A549 (cell line): ENCODE data around the gene MTHFD2. TPM values are rescaled to one million over a fixed set of nuclear protein-coding genes. Genes with fewer than 3 reads are reported as not detected.

Source experiments
- ATAC-seq, 2 experiments: fragments of 200-7000 bp in 1 of 2; fragments of >200 bp in 1 of 2; cut with Nextera tagmentation in 1 of 2; cut with Tn5 transposase in 1 of 2; 3 replicates each; pipeline versions ENCODE4 v1.8.0 to v1.9.1; 2018 to 2020; ENCODE audit warnings: mild to moderate bottlenecking in 1 of 2, moderate library complexity in 1 of 2
- CTCF ChIA-PET: fragments of 300-600 bp; sonication (Branson Sonifier 250); formaldehyde crosslinking; extraction: SDS; loops from one replicate; lab custom pipeline; 2021; ENCODE audit warnings: antibody characterized with exemption, inconsistent platforms; lab: Yijun Ruan, JAX
- POLR2A ChIA-PET: fragments of 350-600 bp; formaldehyde crosslinking; extraction: SDS; loops from one replicate; lab custom pipeline; 2021; ENCODE audit warnings: antibody characterized with exemption, inconsistent platforms; lab: Yijun Ruan, JAX
- DNase-seq, 2 experiments: peaks; one replicate each; pipeline versions ENCODE4 v3.0.0 to v3.0.0-alpha.2; 2011 to 2016; ENCODE audit warnings: low read depth in 1 of 2, low spot score in 1 of 2
- FAIRE-seq: peaks from 2 replicates; lab custom pipeline; 2011; peaks lifted over from hg19 to GRCh38; lab: Jason Lieb, UNC
- H3K27ac ChIP-seq, 2 experiments: fragments of >200 bp; sonication (Bioruptor Twin); formaldehyde crosslinking; 3 replicates each; pipeline ENCODE4 v1.5.1; 2016 to 2017
- H3K4me1 ChIP-seq: fragments of >200 bp; sonication (Bioruptor Twin); formaldehyde crosslinking; 3 replicates; pipeline ENCODE4 v1.6.1; 2016
- H3K4me2 ChIP-seq: fragments of >200 bp; sonication (Bioruptor Twin); formaldehyde crosslinking; 3 replicates; pipeline ENCODE4 v1.6.1; 2016
- H3K4me3 ChIP-seq: fragments of >200 bp; sonication (Bioruptor Twin); formaldehyde crosslinking; 3 replicates; pipeline ENCODE4 v1.5.1; 2016
- H3K9me3 ChIP-seq: fragments of >200 bp; sonication (Bioruptor Twin); formaldehyde crosslinking; 3 replicates; pipeline ENCODE4 v1.6.1; 2016
- CBX8 ChIP-seq: fragments of 200-600 bp; sonication (generic); IDR thresholded peaks from 2 replicates; pipeline ENCODE4 v1.6.1; 2016
- EHF ChIP-seq: fragments of 250-450 bp; sonication (Bioruptor Pico); IDR thresholded peaks from 2 replicates; pipeline ENCODE4 v1.5.0; 2020; ENCODE audit warnings: mild to moderate bottlenecking
- PHF8 ChIP-seq: fragments of 200-600 bp; sonication (generic); IDR thresholded peaks from 2 replicates; pipeline ENCODE4 v1.6.1; 2016; ENCODE audit warnings: low read depth, mild to moderate bottlenecking, antibody characterized with exemption, moderate library complexity, borderline replicate concordance
- POLR2AphosphoS2 ChIP-seq: conservative IDR thresholded peaks from 2 replicates; pipeline ENCODE4 v1.6.1; 2012; ENCODE audit warnings: low read length, improper control_type of control experiment, inconsistent platforms
- RAD21 ChIP-seq, 2 experiments: fragments of >200 bp in 1 of 2; sonication (Bioruptor Twin) in 1 of 2; formaldehyde crosslinking in 1 of 2; IDR thresholded peaks in 1 of 2; conservative IDR thresholded peaks in 1 of 2; 2 replicates in 1 of 2; 3 replicates in 1 of 2; pipeline ENCODE4 v1.6.1; 2012 to 2018; ENCODE audit warnings: inconsistent platforms in 1 of 2
- RNF2 ChIP-seq: fragments of 200-600 bp; sonication (generic); IDR thresholded peaks from 2 replicates; pipeline ENCODE4 v1.6.1; 2016; ENCODE audit warnings: low read depth, mild to moderate bottlenecking, antibody characterized with exemption, moderate library complexity, borderline replicate concordance
- SREBF2 ChIP-seq: fragments of 450-650 bp; IDR thresholded peaks from 2 replicates; pipeline ENCODE4 v1.6.1; 2014; ENCODE audit warnings: mild to moderate bottlenecking, moderate library complexity
- WGBS: methylation state at CpG from one replicate; pipeline ENCODE4 v1.1.6; 2017; ENCODE audit errors: missing lambda C conversion rate; 5-methylcytosine and 5-hydroxymethylcytosine counted together
- polyA plus RNA-seq, 4 experiments: library from polyadenylated mRNA; depleted of rRNA in 3 of 4; stranded (reverse); fragments of >200 nt; fragmentation: RNase III in 1 of 4; extraction: RNeasy Plus Mini Kit Qiagen cat#74134 plus additional on column Dnase treatment in 1 of 4; gene quantifications; 2 replicates in 3 of 4; 3 replicates in 1 of 4; pipeline ENCODE4 v1.2.3, GENCODE V29; 2011 to 2017
- TF ChIP-seq, protein P1 (sequence below): fragments of 250-450 bp; sonication (Bioruptor Pico); IDR thresholded peaks from 2 replicates; pipeline ENCODE4 v1.5.0; 2021; ENCODE audit warnings: mild to moderate bottlenecking, moderate library complexity, borderline replicate concordance
- TF ChIP-seq, protein P2 (sequence below): fragments of >200 bp; sonication (Bioruptor Twin); formaldehyde crosslinking; IDR thresholded peaks from 3 replicates; pipeline ENCODE4 v1.5.1; 2016
- TF ChIP-seq, protein P3 (sequence below): fragments of >200 bp; sonication (Bioruptor Twin); formaldehyde crosslinking; IDR thresholded peaks from 3 replicates; pipeline ENCODE4 v1.6.1; 2016
- TF ChIP-seq, protein P4 (sequence below): fragments of 200-600 bp; sonication (generic); IDR thresholded peaks from 2 replicates; pipeline ENCODE4 v1.6.1; 2016; ENCODE audit warnings: antibody characterized with exemption, mild to moderate bottlenecking, moderate library complexity
- TF ChIP-seq, protein P5 (sequence below): IDR thresholded peaks from 2 replicates; pipeline ENCODE4 v1.6.1; 2012; ENCODE audit warnings: low read depth, borderline replicate concordance

MTHFD2 gene
- polyA plus RNA-seq, 2 of the 4 experiments (the other 2 are of a cell fraction) = 149 to 608 TPM

DNA sequence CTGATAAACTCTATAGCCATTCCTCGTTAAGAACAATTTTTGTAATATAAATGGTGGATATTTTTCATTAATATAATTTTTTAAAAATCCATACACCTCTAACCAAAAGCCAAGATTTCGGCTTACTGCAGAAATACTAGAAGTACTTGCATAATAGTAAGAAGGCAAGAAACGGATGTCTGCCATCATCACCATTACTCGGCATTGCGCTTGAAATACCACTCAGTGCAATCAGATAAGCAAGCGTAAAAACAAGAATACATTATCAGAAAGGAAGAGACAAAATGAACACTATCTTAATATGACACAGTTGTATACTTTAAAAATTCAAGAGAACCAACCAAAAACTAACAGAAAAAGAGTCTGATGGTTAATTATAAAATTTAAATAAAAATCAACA is 35.5 kb upstream of the MTHFD2 start:
- WGBS = 94% methylated on average over 6 of the region's 6 CpGs
- FAIRE-seq = no peak
- ChIA-PET POLR2A (no interaction called here), CTCF (interaction anchor here (1.3 to 12.4 kb wide), 2 partner anchors 8 to 13 kb away, joined by 3 to 100 read pairs; partner anchors contain the start of gene BOLA3)
- Histone ChIP-seq H3K4me1 (no peaks in the 10 kb centered on the region), H3K9me3 (peaks cover 2% of the 10 kb centered on the region; the same call in 1 of the 3 replicates), H3K4me2 (no peak overlapping the region), H3K4me3 (no peak overlapping the region), H3K27ac (no peak overlapping the region)
- TF ChIP-seq, protein P1, sequence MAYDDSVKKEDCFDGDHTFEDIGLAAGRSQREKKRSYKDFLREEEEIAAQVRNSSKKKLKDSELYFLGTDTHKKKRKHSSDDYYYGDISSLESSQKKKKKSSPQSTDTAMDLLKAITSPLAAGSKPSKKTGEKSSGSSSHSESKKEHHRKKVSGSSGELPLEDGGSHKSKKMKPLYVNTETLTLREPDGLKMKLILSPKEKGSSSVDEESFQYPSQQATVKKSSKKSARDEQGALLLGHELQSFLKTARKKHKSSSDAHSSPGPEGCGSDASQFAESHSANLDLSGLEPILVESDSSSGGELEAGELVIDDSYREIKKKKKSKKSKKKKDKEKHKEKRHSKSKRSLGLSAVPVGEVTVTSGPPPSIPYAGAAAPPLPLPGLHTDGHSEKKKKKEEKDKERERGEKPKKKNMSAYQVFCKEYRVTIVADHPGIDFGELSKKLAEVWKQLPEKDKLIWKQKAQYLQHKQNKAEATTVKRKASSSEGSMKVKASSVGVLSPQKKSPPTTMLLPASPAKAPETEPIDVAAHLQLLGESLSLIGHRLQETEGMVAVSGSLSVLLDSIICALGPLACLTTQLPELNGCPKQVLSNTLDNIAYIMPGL (CRISPR knock-in tag) = no peak
- TF ChIP-seq, protein P2, sequence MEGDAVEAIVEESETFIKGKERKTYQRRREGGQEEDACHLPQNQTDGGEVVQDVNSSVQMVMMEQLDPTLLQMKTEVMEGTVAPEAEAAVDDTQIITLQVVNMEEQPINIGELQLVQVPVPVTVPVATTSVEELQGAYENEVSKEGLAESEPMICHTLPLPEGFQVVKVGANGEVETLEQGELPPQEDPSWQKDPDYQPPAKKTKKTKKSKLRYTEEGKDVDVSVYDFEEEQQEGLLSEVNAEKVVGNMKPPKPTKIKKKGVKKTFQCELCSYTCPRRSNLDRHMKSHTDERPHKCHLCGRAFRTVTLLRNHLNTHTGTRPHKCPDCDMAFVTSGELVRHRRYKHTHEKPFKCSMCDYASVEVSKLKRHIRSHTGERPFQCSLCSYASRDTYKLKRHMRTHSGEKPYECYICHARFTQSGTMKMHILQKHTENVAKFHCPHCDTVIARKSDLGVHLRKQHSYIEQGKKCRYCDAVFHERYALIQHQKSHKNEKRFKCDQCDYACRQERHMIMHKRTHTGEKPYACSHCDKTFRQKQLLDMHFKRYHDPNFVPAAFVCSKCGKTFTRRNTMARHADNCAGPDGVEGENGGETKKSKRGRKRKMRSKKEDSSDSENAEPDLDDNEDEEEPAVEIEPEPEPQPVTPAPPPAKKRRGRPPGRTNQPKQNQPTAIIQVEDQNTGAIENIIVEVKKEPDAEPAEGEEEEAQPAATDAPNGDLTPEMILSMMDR = no peak
- TF ChIP-seq SREBF2 = no peak
- TF ChIP-seq, protein P3, sequence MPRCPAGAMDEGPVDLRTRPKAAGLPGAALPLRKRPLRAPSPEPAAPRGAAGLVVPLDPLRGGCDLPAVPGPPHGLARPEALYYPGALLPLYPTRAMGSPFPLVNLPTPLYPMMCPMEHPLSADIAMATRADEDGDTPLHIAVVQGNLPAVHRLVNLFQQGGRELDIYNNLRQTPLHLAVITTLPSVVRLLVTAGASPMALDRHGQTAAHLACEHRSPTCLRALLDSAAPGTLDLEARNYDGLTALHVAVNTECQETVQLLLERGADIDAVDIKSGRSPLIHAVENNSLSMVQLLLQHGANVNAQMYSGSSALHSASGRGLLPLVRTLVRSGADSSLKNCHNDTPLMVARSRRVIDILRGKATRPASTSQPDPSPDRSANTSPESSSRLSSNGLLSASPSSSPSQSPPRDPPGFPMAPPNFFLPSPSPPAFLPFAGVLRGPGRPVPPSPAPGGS = no peak
- no peak for TF ChIP-seq POLR2AphosphoS2
- TF ChIP-seq, protein P4, sequence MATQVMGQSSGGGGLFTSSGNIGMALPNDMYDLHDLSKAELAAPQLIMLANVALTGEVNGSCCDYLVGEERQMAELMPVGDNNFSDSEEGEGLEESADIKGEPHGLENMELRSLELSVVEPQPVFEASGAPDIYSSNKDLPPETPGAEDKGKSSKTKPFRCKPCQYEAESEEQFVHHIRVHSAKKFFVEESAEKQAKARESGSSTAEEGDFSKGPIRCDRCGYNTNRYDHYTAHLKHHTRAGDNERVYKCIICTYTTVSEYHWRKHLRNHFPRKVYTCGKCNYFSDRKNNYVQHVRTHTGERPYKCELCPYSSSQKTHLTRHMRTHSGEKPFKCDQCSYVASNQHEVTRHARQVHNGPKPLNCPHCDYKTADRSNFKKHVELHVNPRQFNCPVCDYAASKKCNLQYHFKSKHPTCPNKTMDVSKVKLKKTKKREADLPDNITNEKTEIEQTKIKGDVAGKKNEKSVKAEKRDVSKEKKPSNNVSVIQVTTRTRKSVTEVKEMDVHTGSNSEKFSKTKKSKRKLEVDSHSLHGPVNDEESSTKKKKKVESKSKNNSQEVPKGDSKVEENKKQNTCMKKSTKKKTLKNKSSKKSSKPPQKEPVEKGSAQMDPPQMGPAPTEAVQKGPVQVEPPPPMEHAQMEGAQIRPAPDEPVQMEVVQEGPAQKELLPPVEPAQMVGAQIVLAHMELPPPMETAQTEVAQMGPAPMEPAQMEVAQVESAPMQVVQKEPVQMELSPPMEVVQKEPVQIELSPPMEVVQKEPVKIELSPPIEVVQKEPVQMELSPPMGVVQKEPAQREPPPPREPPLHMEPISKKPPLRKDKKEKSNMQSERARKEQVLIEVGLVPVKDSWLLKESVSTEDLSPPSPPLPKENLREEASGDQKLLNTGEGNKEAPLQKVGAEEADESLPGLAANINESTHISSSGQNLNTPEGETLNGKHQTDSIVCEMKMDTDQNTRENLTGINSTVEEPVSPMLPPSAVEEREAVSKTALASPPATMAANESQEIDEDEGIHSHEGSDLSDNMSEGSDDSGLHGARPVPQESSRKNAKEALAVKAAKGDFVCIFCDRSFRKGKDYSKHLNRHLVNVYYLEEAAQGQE = no peak
- TF ChIP-seq CBX8 = no peak
- TF ChIP-seq PHF8 = no peak
- TF ChIP-seq RNF2 = no peak
- TF ChIP-seq RAD21 (conservative IDR thresholded peaks at IDR 0.05 in 1 of 2, IDR thresholded peaks at IDR 0.05 in 1 of 2) = no peak
- no peak for TF ChIP-seq EHF
- no peak for ATAC-seq
- no peak for DNase-seq

DNA sequence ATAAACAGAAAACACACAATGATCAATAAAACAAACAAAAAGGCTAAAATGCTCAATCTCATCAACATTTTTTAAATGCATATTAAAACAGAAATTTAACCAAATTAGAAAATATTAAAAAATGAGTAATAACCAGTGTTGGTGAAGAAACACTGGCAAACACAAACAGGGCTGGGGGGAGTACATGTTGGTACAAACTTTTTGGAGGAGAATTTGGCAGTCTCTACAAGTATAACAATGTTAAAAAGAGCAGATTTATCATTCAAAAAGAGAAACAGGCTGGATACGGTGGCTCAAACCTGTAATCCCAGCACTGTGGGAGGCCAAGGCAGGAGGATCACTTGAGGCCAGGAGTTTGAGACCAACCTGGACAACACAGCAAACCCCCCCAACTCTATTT is 33.7 kb upstream of the MTHFD2 start:
- TF ChIP-seq, protein P5, sequence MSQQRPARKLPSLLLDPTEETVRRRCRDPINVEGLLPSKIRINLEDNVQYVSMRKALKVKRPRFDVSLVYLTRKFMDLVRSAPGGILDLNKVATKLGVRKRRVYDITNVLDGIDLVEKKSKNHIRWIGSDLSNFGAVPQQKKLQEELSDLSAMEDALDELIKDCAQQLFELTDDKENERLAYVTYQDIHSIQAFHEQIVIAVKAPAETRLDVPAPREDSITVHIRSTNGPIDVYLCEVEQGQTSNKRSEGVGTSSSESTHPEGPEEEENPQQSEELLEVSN = no peak
- TF ChIP-seq, all 56 proteins: peak for 0
- Histone ChIP-seq H3K4me3 (no peak overlapping the region), H3K9me3 (peaks cover 2% of the 10 kb centered on the region; the same call in 1 of the 3 replicates), H3K4me1 (no peaks in the 10 kb centered on the region), H3K4me2 (no peak overlapping the region), H3K27ac (no peak overlapping the region)
- DNase-seq (no peak), ATAC-seq (no peak), FAIRE-seq (no peak)
- ChIA-PET POLR2A (no interaction called here), CTCF (interaction anchor here (1.0 to 12.4 kb wide), 2 partner anchors 15 to 340 kb away, joined by 3 to 100 read pairs; partner anchors contain the start of gene BOLA3)
- WGBS = 93% methylated on average over 1 of the region's 1 CpG
